HG02870 (cell line): ENCODE results near the gene SPATA3.
"Not testable (repeated sequence)": the region's sequence is repeated elsewhere in the genome, so short reads cannot be mapped to it uniquely, and the experiment has no call there.

Experiments used
- ATAC-seq: cut with Tn5 transposase; IDR thresholded peaks from one replicate; pipeline ENCODE4 v1.9.1; 2021; ENCODE audit warnings: mild to moderate bottlenecking, moderate library complexity; ENCODE audit not compliant: unreplicated experiment

Gene SPATA3

DNA sequence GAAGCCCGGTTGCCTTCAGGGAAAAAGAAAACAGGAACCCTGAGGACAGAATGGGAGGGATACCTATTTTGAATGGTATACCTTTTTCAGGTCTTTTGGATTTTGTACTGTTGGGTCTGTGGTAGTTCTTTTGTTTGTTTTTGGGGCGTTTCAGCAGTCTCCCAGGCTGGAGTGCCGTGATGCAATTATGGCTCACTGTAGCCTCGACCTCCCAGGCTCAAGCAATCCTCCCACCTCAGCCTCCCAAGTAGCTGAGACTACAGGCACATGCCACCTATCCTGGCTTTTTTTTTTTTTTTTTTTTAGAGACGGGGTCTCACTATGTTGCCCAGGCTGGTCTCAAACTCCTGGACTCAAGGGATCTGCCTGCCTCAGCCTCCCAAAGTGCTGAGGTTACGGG, 27.6 kb upstream of the SPATA3 start:
- ATAC-seq, result not testable (repeated sequence)

DNA sequence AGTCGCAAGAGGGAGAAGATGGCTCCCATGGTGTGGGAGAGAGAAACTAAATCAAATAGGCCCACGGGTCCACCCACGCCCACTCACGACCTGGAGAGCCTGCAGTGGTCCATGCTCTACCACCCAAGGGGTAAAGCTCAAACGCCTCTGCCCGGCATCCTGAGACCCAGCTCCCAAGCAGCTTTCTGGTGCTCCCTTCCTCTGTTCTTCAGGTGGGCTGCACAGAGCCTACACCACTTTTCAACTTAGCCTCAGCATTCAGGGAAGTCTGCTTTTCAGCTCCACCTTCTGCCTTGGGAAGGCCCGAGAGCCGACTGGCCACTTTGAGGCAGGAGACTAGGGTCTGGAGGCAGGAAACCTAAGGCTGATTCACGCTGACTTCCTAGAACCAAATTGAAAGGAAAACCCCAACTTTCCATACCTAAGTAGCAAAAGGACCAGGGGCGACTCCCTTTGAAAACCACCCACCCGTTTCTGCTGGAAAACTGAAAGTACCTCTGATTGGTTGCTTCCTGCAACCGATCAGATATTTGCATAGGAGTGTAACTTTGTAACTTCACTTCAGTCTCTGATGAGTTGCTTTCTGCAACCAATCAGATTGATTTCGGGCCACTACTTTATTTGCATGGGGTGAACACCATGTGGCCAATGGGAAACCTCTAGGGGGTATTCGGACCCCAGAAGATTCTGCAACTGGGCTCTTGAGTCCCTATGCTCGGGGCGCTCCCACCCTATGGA, 26.8 kb upstream of the SPATA3 start:
- ATAC-seq, result no peak

DNA sequence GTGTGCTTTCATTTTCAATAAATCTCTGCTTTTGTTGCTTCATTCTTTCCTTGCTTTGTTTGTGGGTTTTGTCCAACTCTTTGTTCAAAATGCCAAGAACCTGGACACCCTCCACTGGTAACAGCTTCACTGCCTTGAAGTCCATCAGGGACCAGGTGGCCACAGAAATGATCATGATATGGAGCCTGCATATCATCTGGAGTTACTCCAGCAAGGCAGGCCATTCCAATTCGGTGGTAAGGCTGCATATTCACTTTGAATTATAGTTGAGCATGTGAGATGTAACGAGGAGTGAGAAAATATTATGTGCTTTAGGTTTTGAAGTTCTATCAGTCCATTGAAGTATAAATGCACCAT, 26.3 kb upstream of the SPATA3 start:
- ATAC-seq, result no peak

DNA sequence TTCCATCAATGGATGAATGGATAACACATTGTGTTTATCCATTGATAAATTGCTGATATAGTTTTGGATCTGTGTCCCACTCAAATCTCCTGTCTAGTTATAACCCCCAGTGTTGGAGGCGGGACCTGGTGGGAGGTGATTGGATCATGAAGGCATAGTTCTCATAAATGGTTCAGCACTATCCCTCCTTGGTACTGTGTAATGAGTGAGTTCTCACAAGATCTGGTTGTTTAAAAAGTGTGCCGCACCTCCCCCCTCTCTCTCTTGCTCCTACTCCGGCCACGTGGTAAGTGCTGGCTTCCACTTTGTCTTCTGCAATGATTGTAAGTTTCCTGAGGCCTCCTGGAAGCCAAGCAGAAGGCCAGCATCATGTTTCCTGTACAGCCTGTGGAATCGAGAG, 23.9 kb upstream of the SPATA3 start:
- no peak for ATAC-seq

DNA sequence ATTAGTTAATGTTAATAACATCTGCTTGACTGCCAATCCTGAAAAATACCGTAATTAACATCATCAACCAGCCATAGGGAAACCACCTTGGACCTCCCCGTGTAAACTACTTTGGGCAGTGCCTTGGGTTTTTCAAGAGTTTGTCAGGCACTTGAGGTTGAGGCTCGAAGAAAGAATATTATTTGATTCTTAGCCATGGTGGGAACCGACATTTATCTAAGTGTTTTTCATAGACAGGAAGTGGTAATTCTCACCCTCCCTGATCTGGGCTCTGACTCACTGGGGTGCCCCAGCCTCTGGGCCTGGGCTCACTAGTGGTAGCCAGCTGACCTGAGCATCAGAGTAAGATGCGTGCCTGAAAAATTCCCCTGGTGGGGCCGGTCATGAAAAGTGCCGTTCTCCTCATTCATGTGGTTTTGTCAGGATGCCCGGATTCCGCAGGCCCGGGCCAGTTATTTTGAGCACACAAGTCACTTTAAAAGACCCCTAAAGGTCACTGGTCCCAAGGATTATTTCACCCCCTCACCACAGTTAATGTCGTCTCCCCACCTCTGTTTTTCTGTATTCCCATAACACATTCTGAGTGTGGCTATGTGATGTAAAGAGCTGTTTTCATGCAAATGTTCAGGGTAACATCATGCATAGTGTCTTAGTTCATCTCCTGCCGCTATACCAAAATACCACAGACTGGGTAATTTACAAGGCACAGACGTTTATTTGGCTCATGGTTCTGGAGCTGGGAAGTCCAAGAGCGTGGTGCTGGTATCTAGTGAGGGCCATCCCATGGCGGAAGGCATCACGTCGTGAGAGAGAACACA, 21.6 kb upstream of the SPATA3 start:
- peak; percentile 79 for ATAC-seq

DNA sequence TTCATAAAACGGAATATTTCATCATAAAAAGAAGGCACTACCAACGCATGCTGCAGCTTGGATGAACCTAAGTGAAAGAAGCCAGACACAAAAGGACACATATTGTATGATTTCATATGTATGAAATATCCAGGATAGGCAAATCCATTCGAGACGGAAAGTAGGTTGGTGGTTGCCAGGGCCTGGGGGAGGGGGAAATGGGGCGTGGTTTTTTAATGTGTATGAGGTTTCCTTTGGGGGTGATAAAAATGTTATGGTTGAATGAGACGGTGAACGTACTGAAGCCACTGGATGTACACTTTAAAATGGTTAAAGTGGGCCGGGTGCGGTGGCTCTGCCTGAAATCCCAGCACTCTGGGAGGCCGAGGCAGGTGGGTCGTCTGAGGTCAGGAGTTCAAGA, 20.0 kb upstream of the SPATA3 start:
- ATAC-seq, result no peak

DNA sequence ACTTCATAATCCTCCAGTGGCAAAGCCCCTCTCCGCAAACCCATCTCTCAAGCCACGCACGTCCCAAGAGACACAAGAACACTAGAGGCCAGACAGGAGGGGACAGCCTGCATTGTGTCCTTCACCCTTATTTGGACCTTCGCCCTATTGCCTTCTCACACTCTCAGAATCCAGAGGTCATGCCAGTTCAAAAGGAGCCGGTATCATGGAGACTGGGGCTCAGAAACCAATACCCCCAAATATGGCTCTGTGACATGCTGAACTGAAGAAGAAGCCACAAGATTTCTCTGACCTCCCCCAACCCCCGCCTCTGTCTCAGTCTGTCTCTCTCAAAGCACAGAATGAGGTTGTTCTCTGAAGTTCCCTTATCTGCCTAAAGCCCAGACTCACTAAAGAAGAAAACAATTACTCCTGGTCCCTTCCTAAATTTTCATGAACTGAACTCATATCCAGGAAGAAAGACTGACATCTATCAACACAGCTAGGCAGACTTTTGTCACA, 19.2 kb upstream of the SPATA3 start:
- peak; percentile 31 for ATAC-seq

DNA sequence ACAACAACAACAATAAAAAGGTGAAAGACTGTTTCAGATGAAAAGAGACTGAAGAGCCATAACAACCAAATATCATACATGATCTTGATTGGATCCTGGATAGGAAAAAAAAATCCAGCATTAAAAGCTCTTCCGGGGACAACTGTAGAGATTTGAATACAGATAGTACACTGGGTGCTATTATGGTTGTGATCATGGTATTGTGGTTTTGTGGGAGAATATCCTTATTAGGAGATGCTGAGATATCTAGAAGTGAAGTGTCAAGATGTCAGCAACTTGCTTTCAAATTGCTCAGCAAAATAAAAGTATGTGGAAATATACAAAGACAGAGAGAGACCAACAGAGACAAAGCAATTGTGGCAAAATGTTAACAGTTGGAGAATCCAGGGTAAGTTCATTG, 15.5 kb upstream of the SPATA3 start:
- ATAC-seq, result no peak

DNA sequence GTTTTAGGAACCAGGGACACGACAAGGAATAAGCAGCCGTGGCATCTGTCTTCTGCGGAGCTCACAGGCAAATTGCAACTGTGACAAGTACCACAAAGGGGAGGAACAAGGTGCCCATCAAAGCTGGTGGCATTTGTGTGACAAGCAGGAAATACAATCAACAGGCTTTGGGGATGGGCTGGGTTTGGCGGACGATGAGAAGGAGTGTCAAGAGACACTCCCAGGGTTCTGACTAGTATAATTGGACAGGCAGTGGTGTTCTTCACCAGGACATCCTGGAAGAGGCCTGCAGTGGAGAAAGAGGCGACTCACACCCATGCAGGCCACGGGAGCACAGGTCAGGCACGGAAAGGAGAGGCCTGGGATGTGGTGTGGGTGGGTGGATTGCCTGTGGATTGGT, 14.2 kb upstream of the SPATA3 start:
- no peak for ATAC-seq

DNA sequence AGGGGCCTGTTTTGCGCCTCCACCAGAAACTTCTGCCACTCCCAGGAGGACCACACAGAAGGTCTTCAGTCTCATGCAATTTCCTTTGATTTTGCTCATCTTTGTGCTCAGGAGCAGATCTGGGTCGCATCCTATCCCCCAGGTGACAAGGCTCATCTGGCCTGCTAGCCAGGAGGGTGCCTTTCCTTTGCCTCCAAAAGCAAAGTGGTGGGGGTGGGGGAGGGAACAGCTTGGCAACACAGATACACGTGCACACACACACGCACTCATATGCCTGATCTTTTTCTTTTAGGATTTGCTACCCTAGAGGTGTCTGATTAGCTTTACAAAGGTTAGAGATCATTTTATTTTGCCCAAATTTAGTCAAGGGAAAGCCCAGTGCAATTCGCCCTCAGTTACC, 13.8 kb upstream of the SPATA3 start:
- no peak for ATAC-seq

DNA sequence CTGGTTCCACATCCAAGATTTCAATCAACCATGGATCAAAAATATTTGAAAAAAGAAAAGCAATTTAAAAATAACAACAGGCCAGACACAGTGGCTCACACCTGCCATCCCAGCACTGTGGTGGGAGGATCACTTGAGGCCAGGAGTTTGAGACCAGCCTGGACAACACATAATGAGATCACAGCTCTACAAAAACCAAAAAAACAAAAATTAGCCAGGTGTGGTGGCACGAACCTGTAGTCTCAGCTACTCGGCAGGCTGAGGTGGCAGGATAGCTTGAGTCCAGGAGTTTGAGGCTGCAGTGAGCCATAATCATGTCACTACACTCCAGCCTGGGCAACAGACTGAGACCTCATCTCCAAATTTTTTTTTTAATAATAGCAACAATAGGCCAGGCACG, 13.4 kb upstream of the SPATA3 start:
- ATAC-seq, result no peak

DNA sequence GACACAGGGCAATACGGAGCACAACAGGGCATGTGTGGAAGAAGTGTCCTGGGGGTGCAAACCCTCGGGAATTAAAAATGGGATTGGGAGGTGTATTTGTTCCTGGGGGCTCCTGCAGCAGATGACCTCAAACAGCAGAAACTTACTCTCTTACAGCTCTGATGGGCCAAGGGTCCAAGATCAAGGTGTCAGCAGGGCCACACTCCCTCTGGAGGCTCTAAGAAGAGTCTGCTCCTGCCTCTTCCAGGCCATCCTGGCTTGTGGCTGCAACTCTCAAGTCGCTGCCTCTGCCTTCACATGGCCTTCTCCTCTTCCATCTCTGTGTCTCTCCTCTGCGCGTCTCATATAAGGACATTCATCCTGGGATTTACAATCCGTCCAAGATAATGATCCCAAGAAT, 12.4 kb upstream of the SPATA3 start:
- no peak for ATAC-seq

DNA sequence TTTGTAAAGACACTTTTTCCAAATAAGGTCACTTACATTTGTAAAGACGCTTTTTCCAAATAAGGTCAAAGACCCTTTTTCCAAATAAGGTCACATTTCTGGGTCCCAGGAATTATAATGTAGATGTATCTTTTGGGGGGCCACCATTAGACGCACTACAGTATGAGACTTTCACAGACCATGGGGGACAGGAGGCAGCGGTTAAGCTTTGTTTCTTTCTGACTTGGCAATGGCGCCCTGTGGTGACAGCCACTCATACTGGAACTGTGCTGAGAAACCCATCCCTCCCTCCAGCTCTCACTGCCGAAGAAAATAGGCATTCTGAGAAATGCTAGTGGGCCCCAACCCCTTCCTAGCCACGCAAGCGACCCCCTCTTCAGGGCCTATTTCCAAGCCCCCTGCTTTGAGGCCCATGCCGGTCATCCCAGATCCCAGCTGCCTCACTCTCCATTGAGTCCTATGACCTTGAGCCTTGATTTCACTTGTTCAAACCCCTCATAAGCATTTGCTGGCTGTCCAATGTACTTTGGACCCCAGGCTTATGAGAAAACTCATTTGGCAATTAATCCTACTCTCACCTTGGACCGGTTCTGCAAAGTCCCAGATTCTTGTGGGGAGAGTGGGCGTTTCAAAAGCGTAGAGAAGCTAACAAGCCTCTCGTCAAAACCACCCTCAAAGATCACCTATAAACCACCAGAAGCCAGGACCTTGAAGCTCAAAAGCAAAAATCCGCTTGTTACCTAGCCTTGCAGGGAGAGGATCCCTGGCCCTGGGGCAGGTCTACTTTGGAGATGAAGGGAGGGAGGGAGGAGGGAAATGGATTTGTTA, 11.3 kb upstream of the SPATA3 start:
- ATAC-seq, result peak; percentile 80

DNA sequence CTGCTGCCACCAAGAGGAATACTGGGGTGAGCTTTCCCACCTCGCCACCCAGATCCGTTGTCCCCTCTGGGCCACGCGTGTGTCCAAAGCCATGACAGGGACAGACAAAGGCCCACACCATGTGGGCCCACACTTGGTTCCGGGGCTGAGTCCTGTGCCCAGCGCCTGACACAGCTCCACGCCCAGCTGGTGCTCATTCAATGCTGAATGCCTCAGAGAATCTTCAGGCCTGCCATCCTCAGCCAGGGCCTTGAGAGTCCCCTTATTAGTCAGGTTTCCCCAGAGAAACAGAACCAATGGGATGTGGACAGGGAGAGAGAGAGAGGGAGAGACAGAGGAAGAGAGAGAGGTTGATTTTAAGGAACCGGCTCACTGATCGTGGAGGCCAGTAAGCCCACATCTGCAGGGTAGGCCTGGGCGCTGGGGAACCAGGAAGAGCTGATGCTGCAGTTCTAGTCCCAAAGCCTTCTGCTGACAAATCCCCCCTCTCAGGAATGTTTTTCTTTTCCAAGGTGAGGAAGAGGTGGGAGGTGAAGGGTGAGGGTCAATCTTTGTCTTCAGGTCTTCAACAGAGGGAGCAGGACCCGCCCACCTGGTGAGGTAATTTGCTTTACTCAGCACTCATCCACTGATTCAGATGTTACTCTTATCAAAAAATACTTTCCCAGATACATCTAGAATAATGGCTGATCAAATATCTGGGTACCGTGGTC, 10.2 kb upstream of the SPATA3 start:
- ATAC-seq, result no peak

DNA sequence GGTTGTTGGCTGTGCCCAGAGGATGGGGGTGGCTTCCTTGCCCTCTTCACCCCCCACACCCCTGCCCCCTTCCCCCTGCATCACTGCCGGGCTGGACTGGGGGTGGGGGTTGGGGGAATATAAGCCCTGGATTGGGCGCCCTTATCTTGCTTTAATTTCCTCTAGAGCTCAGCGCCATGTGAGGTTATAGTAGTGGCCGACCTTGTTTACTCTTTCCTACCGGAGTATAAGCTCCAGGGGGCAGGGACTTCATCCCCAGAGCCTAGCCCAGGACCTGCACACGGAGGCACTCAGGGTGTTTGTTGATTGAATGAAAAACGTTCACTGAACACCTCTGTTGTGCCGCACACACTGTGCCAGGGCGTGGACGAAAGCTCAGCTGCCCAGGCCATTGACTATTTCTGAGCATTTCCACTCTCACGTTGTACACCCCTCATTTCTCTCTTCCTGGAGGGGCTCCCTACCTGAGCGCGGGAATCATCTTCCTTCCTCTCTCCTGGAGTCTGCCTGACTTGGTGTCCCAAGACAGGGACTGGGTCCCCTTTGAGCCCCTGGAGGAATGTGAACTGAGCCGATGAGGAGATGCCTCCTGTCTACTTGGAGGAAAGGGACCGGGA, 9.3 kb upstream of the SPATA3 start:
- no peak for ATAC-seq

DNA sequence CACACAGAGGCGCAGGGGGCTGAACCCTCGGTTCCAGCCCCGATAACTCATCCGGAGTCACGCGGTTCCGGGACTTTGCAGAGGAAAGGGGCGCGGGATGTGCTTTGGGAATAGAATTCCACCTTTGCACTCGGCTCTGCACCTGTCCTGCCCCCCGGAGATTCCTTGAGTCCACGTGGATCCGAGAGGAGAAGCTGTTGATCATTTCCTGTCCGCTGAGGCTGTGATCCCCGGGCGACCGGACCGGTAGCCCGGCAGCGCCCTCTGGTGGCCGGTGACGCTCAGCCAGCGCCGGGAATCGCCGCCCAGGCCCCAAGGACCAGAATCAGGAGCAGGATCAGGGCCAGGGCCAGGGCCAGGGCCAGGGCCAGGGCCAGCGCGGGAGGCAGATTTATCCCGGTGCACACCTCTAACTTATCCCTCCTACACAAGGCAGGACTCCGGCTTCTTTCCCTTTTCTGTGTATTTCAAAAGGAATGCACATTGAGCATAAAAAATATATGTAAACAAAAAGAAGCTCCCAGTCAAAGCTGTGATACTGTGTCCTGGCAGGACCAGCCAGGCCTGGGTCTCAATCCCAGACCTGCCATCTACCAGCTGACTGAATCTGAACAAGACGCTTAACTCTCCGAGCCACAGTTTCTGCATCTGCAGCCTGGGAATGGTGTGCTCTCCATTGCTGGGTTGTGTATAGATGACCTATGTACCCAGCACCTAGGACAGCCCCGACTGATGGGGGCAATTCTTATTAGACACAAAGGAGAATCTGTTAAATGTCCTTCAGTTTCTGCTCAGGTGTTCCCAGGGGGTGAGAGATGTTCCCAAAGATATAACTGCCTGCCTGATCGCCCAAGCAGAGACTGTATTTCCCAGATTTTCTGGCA, 8.5 kb upstream of the SPATA3 start:
- ATAC-seq, result no peak

DNA sequence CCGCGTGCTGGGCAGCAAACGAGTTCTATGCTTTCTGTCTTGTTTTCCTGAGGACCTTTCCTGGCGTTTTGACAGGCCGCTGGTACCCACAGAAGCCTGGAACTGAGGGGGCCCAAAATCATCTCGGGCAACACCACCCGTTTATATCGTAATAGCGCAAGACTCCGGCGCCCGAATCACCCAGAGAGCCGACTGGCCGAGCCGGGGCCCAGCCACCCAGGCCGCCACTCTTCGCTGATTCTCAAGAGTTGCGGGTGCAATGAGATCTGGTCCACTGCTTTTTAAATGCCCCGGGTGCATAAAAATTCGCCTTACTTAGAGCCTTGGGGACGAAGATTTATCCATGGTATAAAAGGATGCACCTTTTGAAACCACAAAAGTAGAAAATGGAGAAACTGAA, 6.2 kb upstream of the SPATA3 start:
- no peak for ATAC-seq

DNA sequence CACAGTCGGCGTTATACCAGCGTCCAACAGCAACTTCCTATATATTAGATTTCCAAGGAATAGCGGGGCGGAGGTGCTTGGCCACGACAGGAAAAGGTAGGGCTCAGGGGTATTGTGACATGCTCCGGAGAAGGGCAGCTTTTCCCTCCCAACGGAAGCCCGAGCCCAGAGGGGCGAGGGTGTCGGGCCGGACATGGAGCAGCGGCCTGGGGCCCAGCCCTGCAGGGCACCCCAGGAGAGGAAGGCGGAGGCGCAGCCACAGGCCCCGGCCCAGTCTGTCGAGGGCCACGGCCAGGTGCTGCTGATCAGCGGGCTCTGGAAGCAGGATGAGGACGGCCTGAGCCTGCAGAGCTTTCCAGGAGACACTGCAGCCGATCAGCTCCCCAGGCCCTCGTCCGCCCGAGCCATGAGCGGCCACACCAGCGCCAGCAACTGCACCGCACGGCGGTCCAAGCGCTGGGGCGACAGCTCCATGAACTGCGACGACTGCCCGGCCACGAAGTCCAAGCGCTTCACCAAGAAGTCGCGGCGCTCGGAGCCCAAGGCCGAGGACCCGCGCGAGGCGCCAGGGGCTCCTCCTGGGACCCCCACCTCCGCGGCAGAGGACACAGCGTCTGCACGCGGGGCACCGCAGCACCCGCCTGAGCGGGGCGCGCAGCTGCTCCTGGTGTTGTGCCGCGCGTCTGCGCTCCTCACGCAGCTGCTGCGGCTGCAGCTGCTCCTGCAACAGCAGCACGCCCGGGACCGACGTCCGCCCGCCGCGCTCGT, 5.6 kb upstream of the SPATA3 start:
- ATAC-seq, result no peak

DNA sequence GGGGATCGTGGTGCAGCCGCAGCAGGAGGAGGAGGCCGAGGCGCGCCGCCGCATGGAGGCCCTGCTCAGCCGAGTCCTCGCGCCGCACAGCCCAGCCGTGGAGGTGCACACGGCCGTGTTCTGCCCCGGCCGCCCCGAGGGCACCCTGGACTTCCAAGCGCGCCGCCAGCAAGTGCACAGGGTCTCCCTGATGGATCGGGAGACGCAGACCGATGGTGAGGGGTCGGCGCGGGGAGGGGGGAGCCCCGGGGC, 5.1 kb upstream of the SPATA3 start:
- ATAC-seq, result no peak
